ENCODE measurements around the gene OR2H1.
"Not testable (repeated sequence)": the region's sequence is repeated elsewhere in the genome, so short reads cannot be mapped to it uniquely, and the experiment has no call there.

OR2H1 gene

GRCh38 chr6:29456971-29457370 lies at the start of gene OR2H1, which contains the start of gene OR11A1:
Gene OR2H1, plus strand, starts transcription at chr6:29457155. Its CDS starts 4,615 bp downstream, at chr6:29461770.
Gene OR11A1, minus strand, starts transcription at chr6:29457071. Its CDS starts 29,430 bp downstream, at chr6:29427641.
- Histone ChIP-seq H3K27ac (ENCODE audit: low read depth, low read length) (no peak within 1 kb of the TSS), H3K9me3 (ENCODE audit: control insufficient read depth in 1 of 2, low read length in 2 of 2) (no peaks in the 10 kb centered on the region), H3K36me3 (ENCODE audit: control insufficient read depth in 1 of 2, insufficient read depth in 2 of 2, low read length in 2 of 2) (no peaks in the 10 kb centered on the region), H3K9ac (ENCODE audit: low read depth in 1 of 2, low read length in 2 of 2) (no peak within 1 kb of the TSS), H3K4me1 (ENCODE audit: control insufficient read depth in 1 of 2, insufficient read depth in 2 of 2, low read length in 2 of 2) (no peaks in the 10 kb centered on the region), H3K4me3 (ENCODE audit: low read depth in 1 of 2, low read length in 2 of 2) (no peak within 1 kb of the TSS), H3K27me3 (ENCODE audit: control insufficient read depth in 1 of 2, insufficient read depth in 2 of 2, low read length in 2 of 2) (no peaks in the 10 kb centered on the region)

- H3K27ac ChIP-seq (ENCODE audit: low read depth, low read length) = no peak within 1 kb of the TSS
- H3K36me3 ChIP-seq (ENCODE audit: control insufficient read depth in 1 of 2, insufficient read depth in 2 of 2, low read length in 2 of 2) = no peaks in the 10 kb centered on the region
- no peaks in the 10 kb centered on the region for H3K4me1 ChIP-seq (ENCODE audit: control insufficient read depth in 1 of 2, insufficient read depth in 2 of 2, low read length in 2 of 2)
- no peak within 1 kb of the TSS for H3K9ac ChIP-seq (ENCODE audit: low read depth in 1 of 2, low read length in 2 of 2)
- H3K27me3 ChIP-seq (ENCODE audit: control insufficient read depth in 1 of 2, insufficient read depth in 2 of 2, low read length in 2 of 2) = no peaks in the 10 kb centered on the region
- H3K9me3 ChIP-seq (ENCODE audit: control insufficient read depth in 1 of 2, low read length in 2 of 2) = no peaks in the 10 kb centered on the region
- no peak within 1 kb of the TSS for H3K4me3 ChIP-seq (ENCODE audit: low read depth in 1 of 2, low read length in 2 of 2)
Measured at GRCh38 chr6:29414588-29414987, 42.4 kb upstream of the OR2H1 start, which contains the start of gene OR12D1. Gene OR12D1, plus strand, starts transcription at chr6:29414928.

- no peak overlapping the region for H3K9ac ChIP-seq (ENCODE audit: low read depth in 1 of 2, low read length in 2 of 2)
- H3K4me3 ChIP-seq (ENCODE audit: low read depth in 1 of 2, low read length in 2 of 2) = no peak overlapping the region
Measured at GRCh38 chr6:29419516-29419915, 37.4 kb upstream of the OR2H1 start.

GRCh38 chr6:29424168-29424567 lies 32.8 kb upstream of the OR2H1 start:
- Histone ChIP-seq H3K9me3 (ENCODE audit: control insufficient read depth in 1 of 2, low read length in 2 of 2) (no peaks in the 10 kb centered on the region), H3K4me3 (ENCODE audit: low read depth in 1 of 2, low read length in 2 of 2) (no peak overlapping the region), H3K27ac (ENCODE audit: low read depth, low read length) (no peak overlapping the region), H3K36me3 (ENCODE audit: control insufficient read depth in 1 of 2, insufficient read depth in 2 of 2, low read length in 2 of 2) (no peaks in the 10 kb centered on the region), H3K9ac (ENCODE audit: low read depth in 1 of 2, low read length in 2 of 2) (no peak overlapping the region), H3K4me1 (ENCODE audit: control insufficient read depth in 1 of 2, insufficient read depth in 2 of 2, low read length in 2 of 2) (no peaks in the 10 kb centered on the region), H3K27me3 (ENCODE audit: control insufficient read depth in 1 of 2, insufficient read depth in 2 of 2, low read length in 2 of 2) (no peaks in the 10 kb centered on the region)

More at GRCh38 chr6:29419516-29419915, 37.4 kb upstream of the OR2H1 start:
- no peaks in the 10 kb centered on the region for H3K4me1 ChIP-seq (ENCODE audit: control insufficient read depth in 1 of 2, insufficient read depth in 2 of 2, low read length in 2 of 2)
- H3K27ac ChIP-seq (ENCODE audit: low read depth, low read length) = no peak overlapping the region
- H3K36me3 ChIP-seq (ENCODE audit: control insufficient read depth in 1 of 2, insufficient read depth in 2 of 2, low read length in 2 of 2) = no peaks in the 10 kb centered on the region
- H3K9me3 ChIP-seq (ENCODE audit: control insufficient read depth in 1 of 2, low read length in 2 of 2) = no peaks in the 10 kb centered on the region
- H3K27me3 ChIP-seq (ENCODE audit: control insufficient read depth in 1 of 2, insufficient read depth in 2 of 2, low read length in 2 of 2) = no peaks in the 10 kb centered on the region

- no peak overlapping the region for H3K9ac ChIP-seq (ENCODE audit: low read depth in 1 of 2, low read length in 2 of 2)
- H3K27me3 ChIP-seq (ENCODE audit: control insufficient read depth in 1 of 2, insufficient read depth in 2 of 2, low read length in 2 of 2) = no peaks in the 10 kb centered on the region
- no peaks in the 10 kb centered on the region for H3K4me1 ChIP-seq (ENCODE audit: control insufficient read depth in 1 of 2, insufficient read depth in 2 of 2, low read length in 2 of 2)
- H3K9me3 ChIP-seq (ENCODE audit: control insufficient read depth in 1 of 2, low read length in 2 of 2) = no peaks in the 10 kb centered on the region
- H3K4me3 ChIP-seq (ENCODE audit: low read depth in 1 of 2, low read length in 2 of 2) = no peak overlapping the region
- H3K36me3 ChIP-seq (ENCODE audit: control insufficient read depth in 1 of 2, insufficient read depth in 2 of 2, low read length in 2 of 2) = no peaks in the 10 kb centered on the region
- H3K27ac ChIP-seq (ENCODE audit: low read depth, low read length) = no peak overlapping the region
Measured at GRCh38 chr6:29424575-29424974, 32.4 kb upstream of the OR2H1 start.

GRCh38 chr6:29425075-29425474 lies 31.9 kb upstream of the OR2H1 start:
- no peak overlapping the region for H3K4me3 ChIP-seq (ENCODE audit: low read depth in 1 of 2, low read length in 2 of 2)
- no peaks in the 10 kb centered on the region for H3K9me3 ChIP-seq (ENCODE audit: control insufficient read depth in 1 of 2, low read length in 2 of 2)
- H3K27ac ChIP-seq (ENCODE audit: low read depth, low read length) = no peak overlapping the region
- H3K27me3 ChIP-seq (ENCODE audit: control insufficient read depth in 1 of 2, insufficient read depth in 2 of 2, low read length in 2 of 2) = no peaks in the 10 kb centered on the region
- H3K9ac ChIP-seq (ENCODE audit: low read depth in 1 of 2, low read length in 2 of 2) = no peak overlapping the region
- H3K4me1 ChIP-seq (ENCODE audit: control insufficient read depth in 1 of 2, insufficient read depth in 2 of 2, low read length in 2 of 2) = no peaks in the 10 kb centered on the region
- no peaks in the 10 kb centered on the region for H3K36me3 ChIP-seq (ENCODE audit: control insufficient read depth in 1 of 2, insufficient read depth in 2 of 2, low read length in 2 of 2)

GRCh38 chr6:29426654-29427053 lies 30.3 kb upstream of the OR2H1 start:
- Histone ChIP-seq H3K4me1 (ENCODE audit: control insufficient read depth in 1 of 2, insufficient read depth in 2 of 2, low read length in 2 of 2) (no peaks in the 10 kb centered on the region), H3K27me3 (ENCODE audit: control insufficient read depth in 1 of 2, insufficient read depth in 2 of 2, low read length in 2 of 2) (no peaks in the 10 kb centered on the region), H3K27ac (ENCODE audit: low read depth, low read length) (no peak overlapping the region), H3K4me3 (ENCODE audit: low read depth in 1 of 2, low read length in 2 of 2) (no peak overlapping the region), H3K9ac (ENCODE audit: low read depth in 1 of 2, low read length in 2 of 2) (no peak overlapping the region), H3K9me3 (ENCODE audit: control insufficient read depth in 1 of 2, low read length in 2 of 2) (no peaks in the 10 kb centered on the region), H3K36me3 (ENCODE audit: control insufficient read depth in 1 of 2, insufficient read depth in 2 of 2, low read length in 2 of 2) (no peaks in the 10 kb centered on the region)

- H3K4me3 ChIP-seq (ENCODE audit: low read depth in 1 of 2, low read length in 2 of 2); H3K9ac ChIP-seq (ENCODE audit: low read depth in 1 of 2, low read length in 2 of 2); H3K27ac ChIP-seq (ENCODE audit: low read depth, low read length); H3K9me3 ChIP-seq (ENCODE audit: control insufficient read depth in 1 of 2, low read length in 2 of 2); H3K27me3 ChIP-seq (ENCODE audit: control insufficient read depth in 1 of 2, insufficient read depth in 2 of 2, low read length in 2 of 2); H3K36me3 ChIP-seq (ENCODE audit: control insufficient read depth in 1 of 2, insufficient read depth in 2 of 2, low read length in 2 of 2); H3K4me1 ChIP-seq (ENCODE audit: control insufficient read depth in 1 of 2, insufficient read depth in 2 of 2, low read length in 2 of 2): not testable (repeated sequence)
Measured at GRCh38 chr6:29436730-29437129, 20.2 kb upstream of the OR2H1 start.

GRCh38 chr6:29439006-29439405 lies 17.9 kb upstream of the OR2H1 start, which contains the start of gene OR10C1:
Gene OR10C1, plus strand, starts transcription at chr6:29439306. Its CDS starts 710 bp downstream, at chr6:29440016.
- Histone ChIP-seq H3K36me3 (ENCODE audit: control insufficient read depth in 1 of 2, insufficient read depth in 2 of 2, low read length in 2 of 2) (no peaks in the 10 kb centered on the region), H3K9me3 (ENCODE audit: control insufficient read depth in 1 of 2, low read length in 2 of 2) (no peaks in the 10 kb centered on the region), H3K27me3 (ENCODE audit: control insufficient read depth in 1 of 2, insufficient read depth in 2 of 2, low read length in 2 of 2) (no peaks in the 10 kb centered on the region), H3K4me3 (ENCODE audit: low read depth in 1 of 2, low read length in 2 of 2) (no peak within 1 kb of the TSS), H3K4me1 (ENCODE audit: control insufficient read depth in 1 of 2, insufficient read depth in 2 of 2, low read length in 2 of 2) (no peaks in the 10 kb centered on the region), H3K27ac (ENCODE audit: low read depth, low read length) (no peak within 1 kb of the TSS), H3K9ac (ENCODE audit: low read depth in 1 of 2, low read length in 2 of 2) (no peak within 1 kb of the TSS)

GRCh38 chr6:29442719-29443118 lies 14.2 kb upstream of the OR2H1 start:
- no peak overlapping the region for H3K4me3 ChIP-seq (ENCODE audit: low read depth in 1 of 2, low read length in 2 of 2)
- H3K36me3 ChIP-seq (ENCODE audit: control insufficient read depth in 1 of 2, insufficient read depth in 2 of 2, low read length in 2 of 2) = no peaks in the 10 kb centered on the region
- no peaks in the 10 kb centered on the region for H3K9me3 ChIP-seq (ENCODE audit: control insufficient read depth in 1 of 2, low read length in 2 of 2)
- H3K27ac ChIP-seq (ENCODE audit: low read depth, low read length) = no peak overlapping the region
- H3K4me1 ChIP-seq (ENCODE audit: control insufficient read depth in 1 of 2, insufficient read depth in 2 of 2, low read length in 2 of 2) = no peaks in the 10 kb centered on the region
- H3K27me3 ChIP-seq (ENCODE audit: control insufficient read depth in 1 of 2, insufficient read depth in 2 of 2, low read length in 2 of 2) = no peaks in the 10 kb centered on the region
- H3K9ac ChIP-seq (ENCODE audit: low read depth in 1 of 2, low read length in 2 of 2) = no peak overlapping the region

GRCh38 chr6:29444031-29444430 lies 12.9 kb upstream of the OR2H1 start:
- not testable (repeated sequence) for H3K9me3 ChIP-seq (ENCODE audit: control insufficient read depth in 1 of 2, low read length in 2 of 2); H3K27me3 ChIP-seq (ENCODE audit: control insufficient read depth in 1 of 2, insufficient read depth in 2 of 2, low read length in 2 of 2); H3K36me3 ChIP-seq (ENCODE audit: control insufficient read depth in 1 of 2, insufficient read depth in 2 of 2, low read length in 2 of 2); H3K9ac ChIP-seq (ENCODE audit: low read depth in 1 of 2, low read length in 2 of 2); H3K4me1 ChIP-seq (ENCODE audit: control insufficient read depth in 1 of 2, insufficient read depth in 2 of 2, low read length in 2 of 2); H3K27ac ChIP-seq (ENCODE audit: low read depth, low read length); H3K4me3 ChIP-seq (ENCODE audit: low read depth in 1 of 2, low read length in 2 of 2)
